ENCODE results near the gene ENC1.

The ENC1 gene

DNA sequence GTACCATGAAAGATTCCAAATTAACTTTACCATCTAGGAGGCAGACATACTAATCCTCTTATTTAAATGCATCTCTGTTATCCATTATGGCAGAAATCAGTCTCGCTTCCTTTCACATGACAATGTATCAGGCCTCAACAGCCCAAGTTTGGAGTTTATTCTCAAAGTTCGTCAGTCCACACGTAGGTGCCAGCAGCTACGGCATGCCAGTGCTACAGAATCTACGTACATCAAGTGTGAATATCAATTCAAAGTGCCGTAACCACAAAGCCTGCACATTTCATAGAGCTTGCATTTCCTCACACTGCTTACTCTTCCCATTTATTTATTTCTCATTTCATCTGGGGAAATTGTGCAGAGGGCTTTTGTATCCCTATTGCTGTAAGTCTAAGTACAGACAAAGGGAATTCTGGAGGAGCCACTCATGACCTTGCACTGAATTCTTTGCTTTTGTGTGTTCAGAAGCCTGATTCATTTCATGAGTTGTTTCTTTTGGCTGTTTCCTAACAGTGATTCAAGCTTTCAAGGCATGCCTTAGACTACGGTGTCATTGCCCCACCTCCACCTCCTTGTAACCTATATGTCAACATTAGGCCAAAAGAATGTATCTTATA is 10.0 kb downstream of the ENC1 start:
- DNase-seq, result no peak

DNA sequence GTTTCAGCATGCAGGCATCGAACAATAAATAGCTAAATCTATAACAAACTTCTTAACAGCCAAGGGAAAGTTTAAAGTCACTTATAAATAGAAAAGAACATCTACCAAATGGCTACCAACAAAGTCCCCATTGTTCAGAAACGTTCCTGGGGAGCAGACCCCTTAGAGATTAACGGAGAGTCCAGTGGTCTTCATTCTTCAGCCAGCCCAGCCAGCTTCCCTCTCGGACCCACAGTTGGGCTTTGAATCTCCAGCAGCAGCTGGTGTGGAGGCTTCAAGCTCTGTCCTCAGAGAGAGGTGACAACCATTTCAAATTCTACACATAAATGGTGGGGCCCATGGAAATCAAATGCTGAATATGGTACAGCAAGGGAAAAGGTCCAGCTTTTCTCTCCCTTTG is 11.2 kb downstream of the ENC1 start:
- DNase-seq, result no peak

DNA sequence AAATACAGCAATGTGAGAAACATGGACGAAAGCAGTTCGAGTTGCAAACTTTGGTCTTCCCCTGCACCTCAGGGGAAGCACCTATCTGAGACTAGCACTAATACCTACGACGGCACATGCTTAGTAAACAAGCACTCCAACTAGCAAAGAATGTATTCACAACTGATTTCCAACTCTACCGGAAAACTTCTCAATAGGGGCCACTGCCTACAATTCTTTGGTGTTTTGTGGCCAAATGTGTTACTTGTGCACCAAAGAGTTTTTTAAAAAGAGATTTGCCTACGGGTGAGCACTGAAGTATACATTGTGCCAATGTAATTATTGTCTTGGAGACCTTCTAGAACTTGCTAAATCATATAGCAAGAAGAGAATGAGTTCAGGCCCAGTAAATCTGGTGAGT is 12.2 kb downstream of the ENC1 start:
- DNase-seq, result no peak

DNA sequence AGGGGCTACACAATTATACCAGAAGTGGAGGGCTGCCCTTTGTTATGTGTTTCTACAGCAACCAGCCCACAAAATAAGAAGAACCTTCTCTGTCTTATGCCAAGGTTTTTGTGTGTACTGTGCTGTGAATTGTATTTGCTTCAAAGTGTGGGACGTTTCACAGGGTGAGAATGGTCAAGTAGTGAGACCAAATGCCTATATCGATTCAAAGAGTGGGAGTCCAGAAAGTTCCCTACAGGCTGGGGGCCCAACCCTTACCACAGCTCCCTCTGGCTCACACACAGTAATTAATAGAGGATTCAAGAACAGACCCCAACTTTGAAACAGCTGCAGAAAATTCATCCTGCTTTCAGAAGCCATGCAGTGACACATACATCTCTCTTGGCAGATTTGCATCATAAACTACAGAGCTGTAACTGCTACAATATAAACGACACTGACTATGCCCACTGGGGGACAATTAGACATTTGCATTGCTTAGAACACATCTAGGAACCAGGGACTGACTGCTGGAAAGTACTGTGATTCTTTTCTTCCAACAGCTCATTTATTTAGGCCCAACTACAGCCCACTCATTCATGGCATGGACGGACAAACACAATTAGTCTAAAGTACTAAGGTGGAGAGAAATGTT is 12.8 kb downstream of the ENC1 start:
- no peak for DNase-seq

DNA sequence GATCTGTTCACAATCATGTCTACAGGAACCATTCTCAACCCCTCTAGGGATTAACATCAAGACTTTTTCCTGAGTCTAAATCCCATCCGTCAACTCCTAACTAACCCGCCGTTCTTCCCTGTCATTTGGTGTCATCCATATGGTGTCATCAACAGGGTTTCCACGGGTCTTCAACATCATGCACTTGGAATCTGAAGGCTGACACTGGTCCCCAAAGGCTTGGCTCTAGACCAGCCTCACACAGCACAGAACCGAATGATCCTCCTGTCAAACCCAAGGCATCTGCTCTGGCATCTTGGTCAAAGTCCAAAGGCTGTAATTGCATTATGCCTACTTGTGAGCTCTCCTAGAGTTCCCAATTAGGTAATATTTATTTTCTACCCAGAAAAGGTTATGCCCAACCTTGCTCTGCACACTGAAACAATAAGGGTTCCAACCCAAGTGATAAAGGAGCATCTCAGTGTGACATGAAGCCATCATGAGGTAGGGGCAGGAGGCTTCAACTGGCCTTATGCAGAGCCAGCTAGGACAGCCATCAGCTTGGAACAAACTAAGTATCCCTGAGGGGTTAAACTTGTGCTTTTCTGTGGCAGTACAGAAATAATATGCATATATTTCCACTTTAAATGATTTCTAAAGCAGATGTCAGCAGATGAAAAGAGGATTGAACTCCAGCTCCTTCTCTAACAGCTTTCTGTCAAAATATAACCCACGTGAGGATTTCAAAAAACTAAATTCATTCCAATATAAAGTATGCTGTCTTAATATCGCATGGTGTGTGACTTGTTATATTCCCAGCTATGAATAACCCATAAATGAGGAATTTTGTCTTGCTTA is 13.9 kb downstream of the ENC1 start:
- DNase-seq, result no peak

DNA sequence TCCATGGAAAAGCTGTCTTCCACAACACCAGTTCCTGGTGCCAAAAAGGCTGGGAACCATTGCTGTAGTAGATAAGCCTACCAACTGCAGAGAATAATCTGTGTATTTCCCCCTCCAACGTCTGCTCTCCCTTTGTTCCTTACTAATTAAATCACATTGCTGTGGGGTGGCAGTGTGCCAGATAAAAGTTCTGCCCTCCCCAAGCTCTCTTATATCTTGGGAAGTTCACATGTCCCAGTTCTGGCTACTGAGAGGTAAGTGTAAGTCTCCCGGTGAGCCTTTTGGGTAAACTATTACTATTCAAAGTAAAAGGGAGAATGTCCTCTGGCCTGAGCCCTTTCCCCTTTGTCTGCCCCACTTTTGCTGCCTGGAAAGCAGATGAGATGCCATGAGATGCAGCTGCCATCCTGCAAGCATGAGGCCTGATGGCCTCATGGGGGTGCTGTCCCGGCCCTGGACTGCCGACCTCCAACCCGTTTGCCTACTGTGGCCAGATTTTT is 14.7 kb downstream of the ENC1 start:
- no peak for DNase-seq

DNA sequence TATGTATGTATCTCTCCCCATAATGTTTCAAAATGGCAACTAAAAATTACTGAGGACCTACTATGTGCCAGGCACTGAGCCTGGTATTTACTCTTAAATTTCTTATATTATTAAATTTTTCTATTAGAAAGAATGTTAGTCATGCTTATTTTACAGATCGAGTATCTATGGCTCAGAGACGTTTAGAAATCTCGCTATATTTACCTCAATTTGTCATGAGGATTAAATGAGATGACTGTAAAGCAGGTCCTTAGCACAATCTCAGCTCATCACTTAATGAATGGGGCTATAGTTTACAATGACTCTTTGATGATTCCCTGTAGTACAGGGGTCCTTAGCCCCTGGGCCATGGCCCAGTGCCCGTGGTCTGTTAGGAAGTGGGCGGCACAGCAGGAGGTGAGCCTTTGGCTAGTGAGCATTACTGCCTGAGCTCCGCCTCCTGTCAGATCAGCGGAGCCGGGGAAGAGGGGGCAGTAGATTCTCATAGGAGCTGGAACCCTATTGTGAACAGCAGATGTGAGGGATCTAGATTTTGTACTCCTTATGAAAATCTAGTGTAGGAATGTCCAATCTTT is 15.5 kb downstream of the ENC1 start:
- no peak for DNase-seq

DNA sequence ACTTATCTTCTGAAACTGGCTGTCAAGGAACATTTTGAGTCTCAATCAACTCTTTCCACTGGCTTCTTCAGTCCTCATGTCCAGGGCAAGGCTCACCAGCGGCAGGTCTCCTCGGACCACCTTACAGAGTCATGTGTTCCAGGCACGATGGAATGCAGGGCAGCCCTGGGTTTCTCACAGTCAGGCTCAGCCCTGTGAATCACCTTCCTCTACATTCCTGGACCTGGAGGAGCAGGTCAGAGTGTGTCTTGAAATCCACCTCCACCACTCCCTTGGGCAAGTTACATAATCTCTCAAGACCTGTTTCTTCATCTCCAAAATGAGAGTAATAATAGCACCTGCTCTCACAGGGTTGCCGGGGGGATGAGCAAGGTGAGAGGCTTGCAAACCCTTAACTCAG is 16.0 kb downstream of the ENC1 start:
- DNase-seq, result no peak

DNA sequence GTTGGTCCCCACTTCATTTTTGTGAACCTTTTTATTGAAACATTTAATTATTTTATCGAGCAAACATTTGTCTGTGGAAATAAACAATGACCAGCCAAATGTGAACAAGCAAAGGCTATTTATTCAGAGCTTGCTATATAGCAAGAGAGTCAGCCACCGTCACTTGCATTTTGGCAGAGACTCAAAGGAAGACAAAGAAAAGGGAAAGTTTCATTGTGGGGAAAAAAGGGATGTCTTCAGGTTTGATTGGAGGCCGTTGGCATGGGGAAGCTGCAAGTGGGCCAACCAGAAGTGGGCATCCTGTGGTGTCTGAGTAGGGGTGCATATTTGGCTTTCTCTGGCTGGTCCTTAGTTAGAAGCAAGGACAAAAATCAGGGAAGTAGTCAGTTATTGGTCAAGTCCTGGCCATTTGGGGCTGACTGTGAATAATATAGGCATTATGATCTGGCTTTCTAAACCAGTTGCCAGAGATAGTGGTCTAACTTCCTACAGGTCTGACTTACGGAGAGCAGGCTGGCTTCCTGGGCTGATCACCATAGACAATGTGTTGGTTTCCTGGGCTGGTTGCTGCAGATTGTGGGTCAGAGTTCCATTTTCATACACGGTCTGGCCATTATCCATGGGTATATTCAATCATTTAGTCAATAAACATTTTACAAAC is 16.6 kb downstream of the ENC1 start:
- DNase-seq, result no peak

DNA sequence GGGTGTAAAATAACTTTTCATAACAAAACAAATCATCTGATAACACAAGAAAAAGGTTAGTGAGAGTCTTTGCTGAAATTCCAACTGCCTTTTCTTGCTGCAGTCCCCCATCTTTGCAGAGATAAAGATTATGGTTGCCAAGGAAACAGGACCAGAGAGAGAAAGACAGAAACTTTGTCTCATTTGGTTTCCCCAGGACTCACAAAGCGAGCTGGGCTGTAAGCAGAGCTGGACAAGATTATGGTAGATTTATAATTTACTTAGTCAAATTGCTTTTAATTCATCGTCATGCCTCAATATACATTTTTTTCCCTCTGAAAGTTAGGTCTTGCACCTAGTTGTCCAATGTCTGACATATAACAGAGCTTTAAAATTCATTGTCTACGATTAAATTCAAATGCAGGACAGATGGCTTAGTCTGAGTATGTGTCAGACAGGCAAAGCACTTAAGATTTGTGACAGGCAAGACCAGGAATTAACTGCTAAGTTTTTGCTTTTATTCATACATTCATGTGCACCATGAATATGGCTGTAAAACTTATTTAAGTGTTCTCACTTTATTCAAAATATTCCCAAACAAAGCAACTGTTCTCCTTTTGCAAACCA is 17.4 kb downstream of the ENC1 start:
- no peak for DNase-seq

DNA sequence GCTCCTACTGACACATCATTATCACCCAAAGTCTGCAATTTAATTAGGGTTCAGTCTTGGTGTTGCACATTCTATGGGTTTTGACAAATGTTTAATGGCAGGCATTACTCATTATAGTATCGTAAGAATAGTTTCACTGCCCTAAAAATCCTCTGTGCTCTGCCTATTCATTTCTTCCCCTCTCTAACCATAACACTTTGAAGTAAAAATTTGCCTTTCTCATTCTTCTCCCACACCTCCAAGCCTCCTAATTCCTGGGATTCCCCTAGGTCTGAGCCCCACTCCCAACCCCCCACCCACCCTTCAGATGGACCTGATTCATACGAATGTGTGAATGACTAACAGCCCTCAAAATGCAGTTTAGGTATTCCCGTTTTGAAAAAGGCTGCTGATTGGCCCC is 18.4 kb downstream of the ENC1 start:
- DNase-seq, result peak; percentile 46

DNA sequence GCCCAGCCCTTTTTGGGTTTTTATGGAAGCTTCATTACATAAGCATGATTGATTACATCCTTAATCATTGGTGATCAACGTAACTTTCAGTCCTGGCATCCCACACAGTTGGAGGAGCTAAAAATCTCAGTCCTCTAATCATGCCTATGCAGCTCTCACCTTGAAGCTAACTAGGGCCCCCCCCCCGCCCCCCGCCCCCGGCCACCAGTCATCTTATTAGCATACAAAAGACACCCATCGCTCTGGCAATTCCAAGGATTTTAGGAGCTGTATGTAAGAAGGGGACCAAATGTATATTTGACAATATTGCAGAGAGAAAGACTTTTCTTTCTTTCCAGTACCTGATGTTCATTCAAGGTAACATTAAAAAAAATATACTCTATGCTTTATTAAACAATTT is 19.0 kb downstream of the ENC1 start:
- DNase-seq, result no peak

DNA sequence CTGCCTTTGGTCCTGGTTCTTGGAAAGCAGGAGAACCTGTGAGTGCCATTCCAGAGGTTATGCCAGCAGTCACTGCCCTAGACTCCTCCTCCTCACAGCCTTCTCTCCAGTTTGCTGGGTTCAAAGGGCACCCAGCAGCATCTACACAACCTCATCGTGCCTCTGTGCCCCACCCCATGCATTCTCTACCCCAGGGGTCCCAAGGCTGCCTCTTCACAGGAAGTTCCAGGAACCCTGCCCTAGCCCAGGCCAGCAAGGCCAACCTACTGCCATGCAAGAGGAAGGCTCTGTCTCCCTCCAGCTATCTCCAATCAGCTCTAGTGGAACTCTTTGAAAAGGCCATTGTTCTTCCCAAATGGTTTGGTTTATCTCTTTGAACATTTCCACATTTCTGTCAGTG is 21.2 kb downstream of the ENC1 start:
- DNase-seq, result no peak

DNA sequence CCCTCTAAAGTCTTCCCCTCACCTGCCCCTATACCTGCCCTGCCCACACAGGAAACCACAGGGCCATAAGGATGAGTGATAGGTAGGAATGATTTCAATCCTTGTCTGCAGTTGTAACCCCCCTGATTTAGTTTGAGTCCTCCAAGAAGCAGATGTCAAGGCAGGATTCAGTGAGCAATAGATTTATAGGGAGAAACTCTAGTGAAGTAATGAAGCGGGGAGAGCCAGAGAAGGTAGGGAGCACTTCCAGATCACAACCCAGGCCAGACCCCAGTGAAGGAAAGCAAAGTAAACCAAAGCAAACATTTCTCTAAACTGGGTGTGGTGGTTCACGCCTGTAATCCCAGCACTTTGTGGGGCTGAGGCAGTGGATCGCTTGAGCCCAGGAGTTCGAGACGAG is 22.4 kb downstream of the ENC1 start:
- no peak for DNase-seq

DNA sequence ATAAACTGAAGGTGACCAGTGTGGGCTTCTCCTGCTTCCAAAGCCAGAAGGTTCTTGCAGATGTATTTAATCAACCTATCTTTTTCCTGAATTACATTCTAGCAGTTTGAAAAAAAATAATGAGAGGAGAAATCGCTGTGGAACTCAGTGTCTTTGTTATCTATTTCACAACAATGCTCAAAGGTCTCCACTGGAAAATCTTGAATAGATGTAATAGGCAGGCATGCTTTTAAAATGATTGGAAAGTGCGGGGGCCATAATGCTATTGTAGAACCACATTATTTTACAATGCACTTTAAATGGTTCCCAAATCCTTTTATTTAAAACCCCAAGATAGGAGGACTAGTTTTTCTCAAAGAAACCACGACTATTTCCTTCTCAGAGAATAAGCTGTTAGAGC is 23.3 kb downstream of the ENC1 start:
- DNase-seq, result no peak

DNA sequence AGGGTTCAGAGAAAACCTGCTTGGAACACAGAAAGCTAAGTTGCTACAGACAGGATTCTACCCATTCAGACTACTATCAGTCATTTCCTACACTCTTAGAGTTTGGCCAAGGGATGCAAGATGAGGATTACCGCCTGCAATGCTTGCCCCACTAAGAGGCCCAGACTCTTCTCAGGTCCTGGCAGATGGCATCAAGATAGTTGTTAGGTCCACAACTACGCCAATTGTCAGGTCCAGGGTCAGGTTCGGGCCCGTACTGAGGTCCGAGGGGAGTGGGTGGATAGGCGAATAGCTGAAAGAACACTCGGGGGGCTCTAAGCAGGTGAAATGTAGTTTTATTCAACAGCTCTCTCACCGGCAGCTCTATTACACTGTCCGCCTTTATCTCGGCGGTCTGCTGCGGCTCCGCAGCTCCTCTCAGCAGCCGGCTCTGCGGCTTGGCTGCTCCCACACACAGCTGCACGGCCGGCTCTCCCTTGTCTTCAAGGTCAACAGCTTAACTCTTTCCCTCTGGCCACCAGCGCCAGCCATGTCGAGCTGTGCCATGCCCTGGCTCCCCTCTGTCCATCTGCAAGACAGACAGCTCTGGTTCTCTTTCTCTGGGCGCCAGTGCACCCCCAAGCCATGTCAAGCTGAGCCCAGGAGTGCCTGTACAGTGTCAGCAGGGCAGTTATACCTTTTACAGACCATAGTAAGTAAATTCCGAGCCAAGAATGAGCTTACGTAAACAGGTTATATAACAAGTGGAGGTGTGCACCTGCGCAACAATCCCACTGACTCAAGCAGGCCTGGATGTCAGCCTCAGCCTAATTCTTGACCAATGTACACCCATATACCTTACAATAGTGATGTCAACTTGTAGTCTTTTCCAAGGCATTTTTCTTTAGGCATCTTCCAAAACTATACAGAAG is 24.0 kb downstream of the ENC1 start:
- no peak for DNase-seq

DNA sequence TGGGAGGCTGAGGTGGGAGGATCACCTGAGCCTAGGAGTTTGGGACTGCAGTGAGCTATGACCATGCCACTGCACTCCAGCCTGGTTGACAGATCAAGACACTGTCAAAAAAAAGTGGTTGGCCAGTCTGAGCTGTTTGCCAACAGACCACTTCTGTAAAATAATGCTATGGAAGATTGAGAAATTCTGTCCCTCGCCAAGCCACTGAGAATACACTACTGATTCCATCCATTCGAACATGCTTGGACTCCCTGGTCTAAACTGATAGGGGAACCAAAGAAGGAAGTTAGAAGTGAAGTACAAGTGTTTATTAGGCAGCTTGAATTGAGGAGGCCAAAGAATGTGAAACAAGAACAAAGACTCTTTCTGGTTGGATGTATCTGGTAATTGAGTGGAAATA is 27.2 kb downstream of the ENC1 start:
- DNase-seq, result no peak

DNA sequence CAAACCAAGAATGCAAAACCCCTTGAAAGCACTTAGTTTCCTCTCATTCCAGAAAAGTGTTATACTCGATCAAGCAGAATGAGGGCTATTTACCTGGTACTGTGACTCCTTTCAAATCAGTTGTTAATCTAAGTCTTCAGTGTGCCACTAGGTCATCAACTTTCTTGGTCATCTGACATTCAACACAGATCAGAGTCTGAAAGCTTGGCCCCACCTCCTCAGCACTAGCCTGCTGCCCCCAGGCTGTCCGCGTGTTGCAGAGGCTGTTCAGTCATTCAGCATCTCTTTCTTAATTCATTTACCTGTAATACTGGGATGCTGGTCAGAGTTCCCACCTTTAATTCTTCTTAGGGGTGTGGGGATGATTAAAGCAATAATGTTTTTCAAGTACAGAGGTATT is 28.5 kb downstream of the ENC1 start:
- DNase-seq, result no peak

DNA sequence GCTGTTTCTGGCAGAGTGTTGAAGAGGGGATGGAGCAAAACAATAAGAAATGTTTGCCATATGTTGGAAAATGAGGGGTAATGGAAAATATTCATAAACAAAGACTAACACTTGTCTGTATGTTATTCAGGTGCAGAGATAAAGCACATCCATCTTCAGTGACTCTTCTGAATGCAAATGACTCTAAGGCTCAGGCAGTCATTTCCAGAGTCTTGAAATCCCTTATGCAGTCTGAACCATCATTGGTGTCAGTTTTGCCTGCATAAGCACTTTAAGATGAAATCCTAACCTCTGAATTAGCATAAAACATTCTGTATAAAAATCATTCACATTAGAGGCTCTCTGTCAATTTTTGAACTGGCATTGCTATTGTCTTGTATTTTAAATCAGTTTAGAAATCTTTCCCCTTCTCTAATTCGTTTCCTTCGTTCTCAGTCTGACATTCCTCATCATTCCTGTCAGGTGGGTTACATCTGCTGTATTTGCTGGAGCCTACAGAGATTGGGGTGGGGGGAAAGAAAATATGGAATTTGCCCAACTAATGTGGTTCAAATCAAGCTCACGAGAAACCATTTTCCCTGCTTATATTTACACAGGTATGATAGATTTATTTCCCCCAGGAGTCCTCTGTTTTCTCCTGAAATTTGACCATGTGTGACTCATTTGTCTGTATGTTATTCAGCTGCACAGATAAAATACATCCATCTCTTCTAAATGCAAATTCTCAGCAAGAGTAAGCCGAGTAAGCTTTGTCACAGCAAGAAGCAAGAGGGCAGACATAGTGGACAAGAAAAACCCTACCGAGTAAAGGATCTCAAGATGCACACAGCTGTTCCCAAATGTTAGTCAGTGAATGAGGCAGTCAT is 31.6 kb downstream of the ENC1 start:
- DNase-seq, result no peak

DNA sequence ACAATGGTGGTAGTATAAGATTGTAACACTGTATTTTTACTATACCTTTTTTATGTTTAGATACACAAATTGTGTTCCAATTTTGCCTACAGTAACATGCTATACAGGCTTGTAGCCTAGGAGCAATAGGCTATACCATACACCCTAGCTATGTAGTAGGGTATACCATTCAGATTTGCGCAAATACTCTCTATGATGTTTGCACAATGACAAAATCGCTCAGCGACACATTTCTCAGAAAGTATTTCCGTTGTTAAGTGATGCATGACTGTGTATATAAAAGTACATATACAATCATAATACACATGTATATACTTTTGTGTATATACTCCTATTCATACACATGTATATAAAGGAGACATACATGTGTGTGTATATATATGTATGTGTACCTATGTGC is 34.8 kb downstream of the ENC1 start:
- DNase-seq, result no peak

DNA sequence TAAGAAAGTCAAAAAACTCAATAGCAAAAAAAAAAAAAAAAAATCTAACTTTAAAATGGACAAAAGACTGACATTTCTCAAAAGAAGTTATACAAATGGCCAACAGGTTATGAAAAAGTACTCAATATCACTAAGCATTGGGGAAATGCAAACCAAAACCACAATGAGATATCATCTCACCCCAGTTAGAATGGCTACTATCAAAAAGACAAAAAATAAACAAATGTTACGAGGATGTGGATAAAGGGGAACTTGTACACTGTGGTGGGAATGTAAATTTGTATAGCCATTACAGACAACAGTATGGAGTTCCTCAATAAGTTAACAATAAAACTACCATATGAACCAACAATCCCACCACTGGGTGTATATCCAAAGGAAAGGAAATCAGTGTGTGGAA is 37.2 kb downstream of the ENC1 start:
- DNase-seq, result no peak

All from stimulated activated CD4-positive, alpha-beta T cell treated with anti-CD3 and anti-CD28 coated beads, Interleukin-15, amount 100 ng/mL, for 24 hours (primary cell).